ENCODE data around the gene PLD6. TPM values are rescaled to one million over a fixed set of nuclear protein-coding genes. Genes with fewer than 3 reads are reported as not detected.

The PLD6 gene
- total RNA-seq, 1 experiment from 2014 or later: 1.2 TPM

DNA sequence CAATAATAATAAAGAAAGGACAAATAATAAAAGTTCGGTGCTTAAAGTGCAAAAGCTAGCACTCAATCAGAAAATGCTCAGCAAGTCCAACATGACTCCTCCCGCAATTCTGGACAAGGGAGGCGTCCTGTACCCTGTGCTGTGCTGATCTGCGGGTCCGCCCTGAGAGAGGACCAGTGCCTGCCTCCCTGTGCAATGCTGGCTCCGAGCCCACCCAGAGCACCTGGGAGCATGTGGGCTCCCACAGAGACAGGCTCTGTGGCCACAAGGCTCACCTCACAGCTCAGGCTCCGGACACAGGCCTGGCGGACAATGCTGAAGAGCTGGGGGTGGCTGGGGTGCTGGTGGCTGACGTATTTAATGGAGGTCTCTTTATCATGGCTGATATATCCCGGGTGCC, 19.8 kb upstream of the PLD6 start:
- CTCF ChIA-PET: interaction anchor here (1.1 kb wide), 1 partner anchor 84 kb away, joined by 3 read pairs; no protein-coding TSS in a partner anchor
- H3K36me3 Mint-ChIP-seq: peaks cover 81% of the 10 kb centered on the region
- POLR2A ChIA-PET: no interaction called here
- H3K27ac Mint-ChIP-seq: no peak overlapping the region
- no peak overlapping the region for H3K4me3 Mint-ChIP-seq
- ATAC-seq (no peak), DNase-seq (ENCODE audit: low spot score) (no peak)
- TF ChIP-seq ELF4 (CRISPR knock-in tag; IDR thresholded peaks at IDR 0.05; ENCODE audit: low read depth): no peak
- TF ChIP-seq, protein P1, sequence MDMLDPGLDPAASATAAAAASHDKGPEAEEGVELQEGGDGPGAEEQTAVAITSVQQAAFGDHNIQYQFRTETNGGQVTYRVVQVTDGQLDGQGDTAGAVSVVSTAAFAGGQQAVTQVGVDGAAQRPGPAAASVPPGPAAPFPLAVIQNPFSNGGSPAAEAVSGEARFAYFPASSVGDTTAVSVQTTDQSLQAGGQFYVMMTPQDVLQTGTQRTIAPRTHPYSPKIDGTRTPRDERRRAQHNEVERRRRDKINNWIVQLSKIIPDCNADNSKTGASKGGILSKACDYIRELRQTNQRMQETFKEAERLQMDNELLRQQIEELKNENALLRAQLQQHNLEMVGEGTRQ (CRISPR knock-in tag; IDR thresholded peaks at IDR 0.05): no peak
- no peak for TF ChIP-seq OVOL2 (CRISPR knock-in tag; IDR thresholded peaks at IDR 0.05; ENCODE audit: borderline replicate concordance)
- no peaks in the 10 kb centered on the region for H3K4me1 Mint-ChIP-seq
- H3K9me3 Mint-ChIP-seq: no peaks in the 10 kb centered on the region
- H3K27me3 Mint-ChIP-seq (ENCODE audit: low read depth): no peaks in the 10 kb centered on the region

DNA sequence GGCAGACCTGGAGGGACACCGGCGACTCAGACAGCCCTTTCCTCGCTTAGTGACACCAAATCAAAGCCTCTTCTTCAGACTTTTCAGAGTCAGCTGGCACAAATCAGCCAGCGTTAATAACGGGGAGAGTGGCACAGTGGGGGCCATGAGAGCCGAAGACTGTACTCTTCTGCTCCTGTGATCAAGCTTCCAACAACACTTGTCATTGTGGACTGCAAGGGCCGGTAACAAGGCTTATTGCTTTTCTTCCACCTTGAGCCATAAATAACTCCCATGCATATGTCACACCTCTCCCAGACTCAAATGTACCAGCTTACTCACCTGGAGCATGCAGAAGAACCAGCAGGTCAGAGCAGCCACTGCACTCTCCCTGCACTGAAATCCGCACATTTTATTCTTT, 18.0 kb upstream of the PLD6 start:
- POLR2A ChIA-PET: no interaction called here
- DNase-seq (ENCODE audit: low spot score) (no peak), ATAC-seq (no peak)
- H3K27me3 Mint-ChIP-seq (ENCODE audit: low read depth): no peaks in the 10 kb centered on the region
- peaks cover 76% of the 10 kb centered on the region for H3K36me3 Mint-ChIP-seq
- H3K9me3 Mint-ChIP-seq: no peaks in the 10 kb centered on the region
- H3K4me3 Mint-ChIP-seq: no peak overlapping the region
- no peaks in the 10 kb centered on the region for H3K4me1 Mint-ChIP-seq
- TF ChIP-seq TCF7 (CRISPR knock-in tag; IDR thresholded peaks at IDR 0.05; ENCODE audit: low read depth) (no peak), ELF4 (CRISPR knock-in tag; IDR thresholded peaks at IDR 0.05; ENCODE audit: low read depth) (no peak), SMAD3 (CRISPR knock-in tag; IDR thresholded peaks at IDR 0.05; ENCODE audit: borderline replicate concordance) (no peak), TP53 (CRISPR knock-in tag; IDR thresholded peaks at IDR 0.05) (no peak), GRHL2 (CRISPR knock-in tag; IDR thresholded peaks at IDR 0.05; ENCODE audit: insufficient replicate concordance, severe bottlenecking) (no peak), GABPB1 (CRISPR knock-in tag; IDR thresholded peaks at IDR 0.05) (no peak), SOX15 (CRISPR knock-in tag; IDR thresholded peaks at IDR 0.05) (no peak), NR3C1 (CRISPR knock-in tag; conservative IDR thresholded peaks at IDR 0.05; ENCODE audit: low read depth) (no peak)
- TF ChIP-seq, protein P2, sequence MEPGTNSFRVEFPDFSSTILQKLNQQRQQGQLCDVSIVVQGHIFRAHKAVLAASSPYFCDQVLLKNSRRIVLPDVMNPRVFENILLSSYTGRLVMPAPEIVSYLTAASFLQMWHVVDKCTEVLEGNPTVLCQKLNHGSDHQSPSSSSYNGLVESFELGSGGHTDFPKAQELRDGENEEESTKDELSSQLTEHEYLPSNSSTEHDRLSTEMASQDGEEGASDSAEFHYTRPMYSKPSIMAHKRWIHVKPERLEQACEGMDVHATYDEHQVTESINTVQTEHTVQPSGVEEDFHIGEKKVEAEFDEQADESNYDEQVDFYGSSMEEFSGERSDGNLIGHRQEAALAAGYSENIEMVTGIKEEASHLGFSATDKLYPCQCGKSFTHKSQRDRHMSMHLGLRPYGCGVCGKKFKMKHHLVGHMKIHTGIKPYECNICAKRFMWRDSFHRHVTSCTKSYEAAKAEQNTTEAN (CRISPR knock-in tag; IDR thresholded peaks at IDR 0.05): no peak
- TF ChIP-seq, protein P3, sequence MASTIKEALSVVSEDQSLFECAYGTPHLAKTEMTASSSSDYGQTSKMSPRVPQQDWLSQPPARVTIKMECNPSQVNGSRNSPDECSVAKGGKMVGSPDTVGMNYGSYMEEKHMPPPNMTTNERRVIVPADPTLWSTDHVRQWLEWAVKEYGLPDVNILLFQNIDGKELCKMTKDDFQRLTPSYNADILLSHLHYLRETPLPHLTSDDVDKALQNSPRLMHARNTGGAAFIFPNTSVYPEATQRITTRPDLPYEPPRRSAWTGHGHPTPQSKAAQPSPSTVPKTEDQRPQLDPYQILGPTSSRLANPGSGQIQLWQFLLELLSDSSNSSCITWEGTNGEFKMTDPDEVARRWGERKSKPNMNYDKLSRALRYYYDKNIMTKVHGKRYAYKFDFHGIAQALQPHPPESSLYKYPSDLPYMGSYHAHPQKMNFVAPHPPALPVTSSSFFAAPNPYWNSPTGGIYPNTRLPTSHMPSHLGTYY (CRISPR knock-in tag; IDR thresholded peaks at IDR 0.05): no peak
- TF ChIP-seq, protein P4, sequence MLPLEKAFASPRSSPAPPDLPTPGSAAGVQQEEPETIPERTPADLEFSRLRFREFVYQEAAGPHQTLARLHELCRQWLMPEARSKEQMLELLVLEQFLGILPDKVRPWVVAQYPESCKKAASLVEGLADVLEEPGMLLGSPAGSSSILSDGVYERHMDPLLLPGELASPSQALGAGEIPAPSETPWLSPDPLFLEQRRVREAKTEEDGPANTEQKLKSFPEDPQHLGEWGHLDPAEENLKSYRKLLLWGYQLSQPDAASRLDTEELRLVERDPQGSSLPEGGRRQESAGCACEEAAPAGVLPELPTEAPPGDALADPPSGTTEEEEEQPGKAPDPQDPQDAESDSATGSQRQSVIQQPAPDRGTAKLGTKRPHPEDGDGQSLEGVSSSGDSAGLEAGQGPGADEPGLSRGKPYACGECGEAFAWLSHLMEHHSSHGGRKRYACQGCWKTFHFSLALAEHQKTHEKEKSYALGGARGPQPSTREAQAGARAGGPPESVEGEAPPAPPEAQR (CRISPR knock-in tag; IDR thresholded peaks at IDR 0.05): no peak
- TF ChIP-seq, protein P5, sequence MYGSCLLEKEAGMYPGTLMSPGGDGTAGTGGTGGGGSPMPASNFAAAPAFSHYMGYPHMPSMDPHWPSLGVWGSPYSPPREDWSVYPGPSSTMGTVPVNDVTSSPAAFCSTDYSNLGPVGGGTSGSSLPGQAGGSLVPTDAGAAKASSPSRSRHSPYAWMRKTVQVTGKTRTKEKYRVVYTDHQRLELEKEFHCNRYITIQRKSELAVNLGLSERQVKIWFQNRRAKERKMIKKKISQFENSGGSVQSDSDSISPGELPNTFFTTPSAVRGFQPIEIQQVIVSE (CRISPR knock-in tag; IDR thresholded peaks at IDR 0.05; ENCODE audit: borderline replicate concordance): no peak
- TF ChIP-seq, protein P6, sequence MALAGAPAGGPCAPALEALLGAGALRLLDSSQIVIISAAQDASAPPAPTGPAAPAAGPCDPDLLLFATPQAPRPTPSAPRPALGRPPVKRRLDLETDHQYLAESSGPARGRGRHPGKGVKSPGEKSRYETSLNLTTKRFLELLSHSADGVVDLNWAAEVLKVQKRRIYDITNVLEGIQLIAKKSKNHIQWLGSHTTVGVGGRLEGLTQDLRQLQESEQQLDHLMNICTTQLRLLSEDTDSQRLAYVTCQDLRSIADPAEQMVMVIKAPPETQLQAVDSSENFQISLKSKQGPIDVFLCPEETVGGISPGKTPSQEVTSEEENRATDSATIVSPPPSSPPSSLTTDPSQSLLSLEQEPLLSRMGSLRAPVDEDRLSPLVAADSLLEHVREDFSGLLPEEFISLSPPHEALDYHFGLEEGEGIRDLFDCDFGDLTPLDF (CRISPR knock-in tag; IDR thresholded peaks at IDR 0.05): no peak
- CTCF ChIA-PET: no interaction called here
- H3K27ac Mint-ChIP-seq: no peak overlapping the region

DNA sequence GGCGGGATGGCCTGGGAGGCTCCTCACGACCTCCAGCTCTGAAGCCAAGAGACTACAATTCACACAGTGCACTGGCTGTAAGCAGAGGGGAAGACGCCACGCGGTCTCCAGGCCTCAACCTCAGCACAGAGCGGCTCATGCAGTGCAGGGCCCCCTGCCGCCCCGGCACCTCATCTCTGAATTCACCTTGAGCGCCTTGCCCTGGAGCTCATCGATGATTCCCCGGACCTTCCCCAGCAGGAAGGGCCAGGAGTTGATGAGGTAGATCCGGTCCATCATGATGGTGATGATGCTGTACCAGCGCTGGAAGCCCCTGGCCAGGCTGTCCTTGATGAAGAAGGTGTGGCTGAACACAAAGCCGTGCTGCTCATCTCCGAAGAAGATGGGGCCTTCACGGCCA, 17.6 kb upstream of the PLD6 start:
- POLR2A ChIA-PET: no interaction called here
- H3K36me3 Mint-ChIP-seq: peaks cover 76% of the 10 kb centered on the region
- H3K27me3 Mint-ChIP-seq (ENCODE audit: low read depth): no peaks in the 10 kb centered on the region
- DNase-seq (ENCODE audit: low spot score): no peak
- H3K4me3 Mint-ChIP-seq: no peak overlapping the region
- H3K4me1 Mint-ChIP-seq: no peaks in the 10 kb centered on the region
- no peak overlapping the region for H3K27ac Mint-ChIP-seq
- no peaks in the 10 kb centered on the region for H3K9me3 Mint-ChIP-seq
- ATAC-seq: no peak
- CTCF ChIA-PET: interaction anchor here (1.2 kb wide), 1 partner anchor 232 kb away, joined by 4 read pairs; no protein-coding TSS in a partner anchor
- TF ChIP-seq KAT7 (CRISPR knock-in tag; IDR thresholded peaks at IDR 0.05; ENCODE audit: borderline replicate concordance) (no peak), ZNF138 (CRISPR knock-in tag; conservative IDR thresholded peaks at IDR 0.05) (no peak), JUN (CRISPR knock-in tag; IDR thresholded peaks at IDR 0.05) (no peak), ELF4 (CRISPR knock-in tag; IDR thresholded peaks at IDR 0.05; ENCODE audit: low read depth) (no peak)
- TF ChIP-seq, protein P7, sequence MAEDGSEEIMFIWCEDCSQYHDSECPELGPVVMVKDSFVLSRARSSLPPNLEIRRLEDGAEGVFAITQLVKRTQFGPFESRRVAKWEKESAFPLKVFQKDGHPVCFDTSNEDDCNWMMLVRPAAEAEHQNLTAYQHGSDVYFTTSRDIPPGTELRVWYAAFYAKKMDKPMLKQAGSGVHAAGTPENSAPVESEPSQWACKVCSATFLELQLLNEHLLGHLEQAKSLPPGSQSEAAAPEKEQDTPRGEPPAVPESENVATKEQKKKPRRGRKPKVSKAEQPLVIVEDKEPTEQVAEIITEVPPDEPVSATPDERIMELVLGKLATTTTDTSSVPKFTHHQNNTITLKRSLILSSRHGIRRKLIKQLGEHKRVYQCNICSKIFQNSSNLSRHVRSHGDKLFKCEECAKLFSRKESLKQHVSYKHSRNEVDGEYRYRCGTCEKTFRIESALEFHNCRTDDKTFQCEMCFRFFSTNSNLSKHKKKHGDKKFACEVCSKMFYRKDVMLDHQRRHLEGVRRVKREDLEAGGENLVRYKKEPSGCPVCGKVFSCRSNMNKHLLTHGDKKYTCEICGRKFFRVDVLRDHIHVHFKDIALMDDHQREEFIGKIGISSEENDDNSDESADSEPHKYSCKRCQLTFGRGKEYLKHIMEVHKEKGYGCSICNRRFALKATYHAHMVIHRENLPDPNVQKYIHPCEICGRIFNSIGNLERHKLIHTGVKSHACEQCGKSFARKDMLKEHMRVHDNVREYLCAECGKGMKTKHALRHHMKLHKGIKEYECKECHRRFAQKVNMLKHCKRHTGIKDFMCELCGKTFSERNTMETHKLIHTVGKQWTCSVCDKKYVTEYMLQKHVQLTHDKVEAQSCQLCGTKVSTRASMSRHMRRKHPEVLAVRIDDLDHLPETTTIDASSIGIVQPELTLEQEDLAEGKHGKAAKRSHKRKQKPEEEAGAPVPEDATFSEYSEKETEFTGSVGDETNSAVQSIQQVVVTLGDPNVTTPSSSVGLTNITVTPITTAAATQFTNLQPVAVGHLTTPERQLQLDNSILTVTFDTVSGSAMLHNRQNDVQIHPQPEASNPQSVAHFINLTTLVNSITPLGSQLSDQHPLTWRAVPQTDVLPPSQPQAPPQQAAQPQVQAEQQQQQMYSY (CRISPR knock-in tag; IDR thresholded peaks at IDR 0.05): no peak
- TF ChIP-seq, protein P8, sequence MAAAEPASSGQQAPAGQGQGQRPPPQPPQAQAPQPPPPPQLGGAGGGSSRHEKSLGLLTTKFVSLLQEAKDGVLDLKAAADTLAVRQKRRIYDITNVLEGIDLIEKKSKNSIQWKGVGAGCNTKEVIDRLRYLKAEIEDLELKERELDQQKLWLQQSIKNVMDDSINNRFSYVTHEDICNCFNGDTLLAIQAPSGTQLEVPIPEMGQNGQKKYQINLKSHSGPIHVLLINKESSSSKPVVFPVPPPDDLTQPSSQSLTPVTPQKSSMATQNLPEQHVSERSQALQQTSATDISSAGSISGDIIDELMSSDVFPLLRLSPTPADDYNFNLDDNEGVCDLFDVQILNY (CRISPR knock-in tag; IDR thresholded peaks at IDR 0.05): no peak

Data from WTC11 (cell line).